ENCODE measurements around the gene SRP72.
"Not testable (repeated sequence)": the region's sequence is repeated elsewhere in the genome, so short reads cannot be mapped to it uniquely, and the experiment has no call there.

SRP72 gene

GRCh38 chr4:56467284-56468096, at the start of gene SRP72:
SRP72 (plus strand) TSS chr4:56467617; CDS start chr4:56467636, 19 bp downstream.
- DNase-seq (ENCODE audit: low spot score): peak; percentile 96

GRCh38 chr4:56424176-56424575, 43.2 kb upstream of the SRP72 start:
- DNase-seq (ENCODE audit: low spot score): no peak

GRCh38 chr4:56424697-56425514, 42.5 kb upstream of the SRP72 start:
- peak; percentile 45 for DNase-seq (ENCODE audit: low spot score)

GRCh38 chr4:56425518-56425917, 41.9 kb upstream of the SRP72 start:
- DNase-seq (ENCODE audit: low spot score): no peak

- no peak for DNase-seq (ENCODE audit: low spot score)
Measured at GRCh38 chr4:56426273-56426672, 41.1 kb upstream of the SRP72 start.

- DNase-seq (ENCODE audit: low spot score): no peak
Measured at GRCh38 chr4:56427179-56427578, 40.2 kb upstream of the SRP72 start.

- no peak for DNase-seq (ENCODE audit: low spot score)
Measured at GRCh38 chr4:56430203-56430602, 37.2 kb upstream of the SRP72 start.

- DNase-seq (ENCODE audit: low spot score): no peak
Measured at GRCh38 chr4:56433280-56433679, 34.1 kb upstream of the SRP72 start.

GRCh38 chr4:56434599-56435139, 32.7 kb upstream of the SRP72 start:
- peak; percentile 68 for DNase-seq (ENCODE audit: low spot score)

- peak; percentile 99 for DNase-seq (ENCODE audit: low spot score)
Measured at GRCh38 chr4:56435140-56435926, 32.1 kb upstream of the SRP72 start, which contains the start of gene PPAT. PPAT (minus strand) TSS chr4:56435615; CDS start chr4:56435477, 138 bp downstream.

GRCh38 chr4:56438766-56439165, 28.7 kb upstream of the SRP72 start:
- DNase-seq (ENCODE audit: low spot score): no peak

GRCh38 chr4:56440983-56441382, 26.4 kb upstream of the SRP72 start:
- DNase-seq (ENCODE audit: low spot score): no peak

GRCh38 chr4:56444719-56445118, 22.7 kb upstream of the SRP72 start:
- DNase-seq (ENCODE audit: low spot score): no peak

- no peak for DNase-seq (ENCODE audit: low spot score)
Measured at GRCh38 chr4:56445699-56446098, 21.7 kb upstream of the SRP72 start.

- no peak for DNase-seq (ENCODE audit: low spot score)
Measured at GRCh38 chr4:56448301-56448700, 19.1 kb upstream of the SRP72 start.

GRCh38 chr4:56449475-56449874, 17.9 kb upstream of the SRP72 start:
- DNase-seq (ENCODE audit: low spot score): not testable (repeated sequence)

- DNase-seq (ENCODE audit: low spot score): no peak
Measured at GRCh38 chr4:56450342-56450741, 17.1 kb upstream of the SRP72 start.

GRCh38 chr4:56460085-56460484, 7.3 kb upstream of the SRP72 start:
- DNase-seq (ENCODE audit: low spot score): no peak

- DNase-seq (ENCODE audit: low spot score): no peak
Measured at GRCh38 chr4:56462157-56462556, 5.3 kb upstream of the SRP72 start.

GRCh38 chr4:56463711-56464110, 3.7 kb upstream of the SRP72 start:
- no peak for DNase-seq (ENCODE audit: low spot score)

GRCh38 chr4:56464581-56464980, 2.8 kb upstream of the SRP72 start:
- DNase-seq (ENCODE audit: low spot score): no peak
